ENCODE results near the gene PPP2R2D. TPM values are rescaled to one million over a fixed set of nuclear protein-coding genes. Genes with fewer than 3 reads are reported as not detected.
A peak's percentile ranks its signal among the peaks of the same experiment; 100 is the strongest.

The PPP2R2D gene
- total RNA-seq, 1 donor from 2014 or later = 36.9 TPM

DNA sequence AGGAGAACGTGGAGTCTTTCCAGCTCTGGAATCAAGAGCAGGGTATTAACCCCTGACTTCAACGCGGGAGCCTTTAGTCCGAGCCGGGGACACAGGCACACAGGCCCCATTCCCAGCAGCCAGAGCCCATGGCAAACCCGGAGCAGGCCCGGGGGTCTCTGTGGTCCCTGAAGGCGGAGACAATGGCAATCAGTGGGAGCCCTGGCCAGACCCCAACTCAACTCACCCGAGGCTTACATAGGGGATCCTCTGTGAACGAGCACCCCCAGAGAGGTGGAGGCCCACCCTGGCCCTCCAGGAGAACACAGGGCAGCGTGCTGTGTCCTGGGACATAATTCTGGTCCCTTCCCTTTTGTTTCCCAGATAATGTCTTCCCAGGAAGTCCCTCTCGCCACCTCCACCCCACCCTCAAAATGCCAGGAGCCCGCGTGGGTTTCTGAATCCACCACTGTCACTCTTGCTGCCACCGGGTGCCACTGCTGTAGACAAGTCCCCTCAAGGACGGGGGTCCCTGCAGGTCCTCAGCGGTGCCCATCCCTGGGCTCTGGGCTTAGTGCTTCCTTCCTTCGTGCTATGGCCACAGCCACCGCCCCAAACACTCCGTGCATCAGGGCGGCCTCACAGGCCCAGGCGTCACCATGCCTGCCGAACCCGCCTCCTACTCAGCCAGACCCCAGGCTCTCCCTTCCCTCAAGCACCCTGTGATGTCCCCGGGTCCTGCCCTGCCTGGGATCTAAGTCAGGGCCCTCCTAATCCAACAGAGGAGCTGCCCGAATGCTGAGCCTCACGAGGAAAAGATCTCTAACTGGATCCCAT is 28.6 kb upstream of the PPP2R2D start:
- DNase-seq (ENCODE audit: low spot score) = no peak
- TF ChIP-seq, protein P1, sequence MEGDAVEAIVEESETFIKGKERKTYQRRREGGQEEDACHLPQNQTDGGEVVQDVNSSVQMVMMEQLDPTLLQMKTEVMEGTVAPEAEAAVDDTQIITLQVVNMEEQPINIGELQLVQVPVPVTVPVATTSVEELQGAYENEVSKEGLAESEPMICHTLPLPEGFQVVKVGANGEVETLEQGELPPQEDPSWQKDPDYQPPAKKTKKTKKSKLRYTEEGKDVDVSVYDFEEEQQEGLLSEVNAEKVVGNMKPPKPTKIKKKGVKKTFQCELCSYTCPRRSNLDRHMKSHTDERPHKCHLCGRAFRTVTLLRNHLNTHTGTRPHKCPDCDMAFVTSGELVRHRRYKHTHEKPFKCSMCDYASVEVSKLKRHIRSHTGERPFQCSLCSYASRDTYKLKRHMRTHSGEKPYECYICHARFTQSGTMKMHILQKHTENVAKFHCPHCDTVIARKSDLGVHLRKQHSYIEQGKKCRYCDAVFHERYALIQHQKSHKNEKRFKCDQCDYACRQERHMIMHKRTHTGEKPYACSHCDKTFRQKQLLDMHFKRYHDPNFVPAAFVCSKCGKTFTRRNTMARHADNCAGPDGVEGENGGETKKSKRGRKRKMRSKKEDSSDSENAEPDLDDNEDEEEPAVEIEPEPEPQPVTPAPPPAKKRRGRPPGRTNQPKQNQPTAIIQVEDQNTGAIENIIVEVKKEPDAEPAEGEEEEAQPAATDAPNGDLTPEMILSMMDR (IDR thresholded peaks at IDR 0.05; ENCODE audit: unreplicated experiment) = no peak
- peaks cover 3% of the 10 kb centered on the region for H3K36me3 Mint-ChIP-seq (ENCODE audit: low read depth, unreplicated experiment)
- H3K4me1 Mint-ChIP-seq (ENCODE audit: unreplicated experiment) = peaks cover 2% of the 10 kb centered on the region
- H3K27ac Mint-ChIP-seq (ENCODE audit: unreplicated experiment) = no peak overlapping the region
- H3K4me3 Mint-ChIP-seq (ENCODE audit: unreplicated experiment) = no peak overlapping the region
- H3K9me3 Mint-ChIP-seq (ENCODE audit: unreplicated experiment) = no peaks in the 10 kb centered on the region
- H3K27me3 Mint-ChIP-seq (ENCODE audit: unreplicated experiment) = peaks cover 9% of the 10 kb centered on the region

DNA sequence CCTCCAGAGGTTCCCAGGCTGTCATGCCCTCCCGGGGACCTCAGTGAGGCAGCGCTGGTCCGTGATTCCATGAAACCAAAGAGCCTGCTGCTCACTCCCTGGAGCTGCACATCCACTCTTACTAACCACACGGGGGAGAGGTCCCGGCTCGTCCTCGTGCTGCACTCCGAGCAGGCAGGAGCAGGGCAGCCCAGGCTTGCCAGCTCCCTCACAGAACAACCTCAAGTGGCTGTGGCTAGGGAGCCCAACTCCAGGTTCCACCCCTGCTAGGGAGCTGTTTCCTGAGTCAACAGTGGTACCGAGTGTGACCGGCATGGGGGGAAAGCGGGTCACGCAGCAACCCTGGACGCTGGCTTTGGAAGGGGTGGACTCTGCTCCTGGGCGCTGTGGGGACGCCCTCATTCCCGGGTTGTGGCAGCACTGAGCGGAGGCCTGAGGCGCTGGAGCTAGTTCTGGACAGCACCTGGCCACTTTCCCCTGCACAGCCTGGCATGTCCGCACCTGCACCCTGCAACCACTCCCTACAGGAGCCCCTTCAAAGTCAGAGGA is 27.9 kb upstream of the PPP2R2D start:
- Mint-ChIP-seq H3K4me1 (ENCODE audit: unreplicated experiment) (peaks cover 2% of the 10 kb centered on the region), H3K36me3 (ENCODE audit: low read depth, unreplicated experiment) (peaks cover 3% of the 10 kb centered on the region), H3K27me3 (ENCODE audit: unreplicated experiment) (peaks cover 9% of the 10 kb centered on the region), H3K4me3 (ENCODE audit: unreplicated experiment) (no peak overlapping the region), H3K9me3 (ENCODE audit: unreplicated experiment) (no peaks in the 10 kb centered on the region), H3K27ac (ENCODE audit: unreplicated experiment) (no peak overlapping the region)
- no peak for DNase-seq (ENCODE audit: low spot score)
- TF ChIP-seq, protein P1 (IDR thresholded peaks at IDR 0.05; ENCODE audit: unreplicated experiment) = no peak

DNA sequence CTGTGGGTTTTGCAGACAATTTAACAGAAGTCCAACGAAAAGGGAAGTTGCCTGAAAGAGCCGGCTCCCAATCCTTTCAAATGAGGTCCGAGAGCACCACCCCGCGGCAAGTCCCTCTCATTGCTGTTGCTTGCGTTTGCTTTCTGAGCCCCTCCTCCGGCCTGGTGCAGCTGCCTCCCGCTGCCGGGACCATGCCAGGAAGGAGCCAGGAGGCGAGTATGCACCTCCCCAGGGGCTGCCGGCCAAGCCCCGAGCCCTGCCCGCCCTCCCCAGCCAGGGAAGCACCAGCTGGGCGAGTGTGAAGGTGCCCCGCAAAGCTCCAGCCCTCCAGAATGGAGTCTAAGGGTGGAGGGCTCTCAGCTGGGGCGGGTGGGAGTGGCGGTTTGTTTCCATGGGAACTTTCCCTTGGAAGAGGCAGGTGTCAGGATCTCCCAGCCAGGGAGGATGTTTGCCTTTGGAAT is 25.8 kb upstream of the PPP2R2D start:
- no peak overlapping the region for H3K4me3 Mint-ChIP-seq (ENCODE audit: unreplicated experiment)
- no peak overlapping the region for H3K27ac Mint-ChIP-seq (ENCODE audit: unreplicated experiment)
- DNase-seq (ENCODE audit: low spot score) = peak; percentile 92
- H3K27me3 Mint-ChIP-seq (ENCODE audit: unreplicated experiment) = peaks cover 14% of the 10 kb centered on the region
- H3K4me1 Mint-ChIP-seq (ENCODE audit: unreplicated experiment) = peaks cover 2% of the 10 kb centered on the region
- H3K9me3 Mint-ChIP-seq (ENCODE audit: unreplicated experiment) = peaks cover 9% of the 10 kb centered on the region
- TF ChIP-seq, protein P1 (IDR thresholded peaks at IDR 0.05; ENCODE audit: unreplicated experiment) = peak; percentile 61
- H3K36me3 Mint-ChIP-seq (ENCODE audit: low read depth, unreplicated experiment) = peaks cover 6% of the 10 kb centered on the region

DNA sequence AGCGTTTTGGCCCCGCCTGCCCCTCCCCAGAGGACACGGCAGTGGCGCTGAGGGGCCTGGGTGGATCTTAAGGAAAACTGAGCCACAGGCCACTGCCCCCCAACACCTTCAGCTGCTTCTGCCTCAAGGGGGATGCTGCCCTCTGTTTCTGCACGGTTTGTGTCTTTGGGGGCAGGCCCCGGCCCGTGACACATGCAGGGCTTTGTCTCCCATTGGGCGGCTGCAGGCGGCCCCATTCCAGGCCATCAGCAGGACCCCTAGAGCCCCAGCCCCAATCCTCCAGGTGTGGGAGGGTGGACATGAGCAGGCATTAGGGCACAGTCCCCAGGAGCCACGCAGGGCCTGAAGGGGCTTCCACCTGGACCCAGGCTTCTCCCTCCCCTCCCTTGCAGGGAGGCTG is 25.3 kb upstream of the PPP2R2D start:
- TF ChIP-seq, protein P1 (IDR thresholded peaks at IDR 0.05; ENCODE audit: unreplicated experiment) = no peak
- no peak for DNase-seq (ENCODE audit: low spot score)
- Mint-ChIP-seq H3K27ac (ENCODE audit: unreplicated experiment) (no peak overlapping the region), H3K9me3 (ENCODE audit: unreplicated experiment) (peaks cover 9% of the 10 kb centered on the region), H3K4me1 (ENCODE audit: unreplicated experiment) (peaks cover 2% of the 10 kb centered on the region), H3K4me3 (ENCODE audit: unreplicated experiment) (no peak overlapping the region), H3K36me3 (ENCODE audit: low read depth, unreplicated experiment) (peaks cover 6% of the 10 kb centered on the region), H3K27me3 (ENCODE audit: unreplicated experiment) (peaks cover 14% of the 10 kb centered on the region)

DNA sequence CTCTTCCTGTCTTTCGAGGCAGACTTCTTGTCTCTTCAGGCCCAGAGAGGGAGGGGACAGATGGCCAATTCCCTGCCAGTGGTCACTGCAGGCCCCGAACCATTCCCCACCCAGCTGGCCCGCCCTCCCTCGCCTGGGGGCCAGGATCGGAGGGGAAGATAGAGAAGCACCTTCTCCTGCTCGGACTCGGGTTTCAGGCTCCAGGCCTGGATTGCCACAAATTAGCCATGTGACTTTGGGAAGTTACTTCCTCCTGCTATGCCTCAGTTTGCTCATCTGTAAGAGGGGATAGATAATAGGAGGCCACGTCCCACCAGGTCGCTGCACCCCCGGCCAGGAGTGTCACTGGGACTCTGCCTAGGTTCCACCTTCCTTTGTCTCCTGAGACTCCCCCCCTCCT is 24.8 kb upstream of the PPP2R2D start:
- TF ChIP-seq, protein P1 (IDR thresholded peaks at IDR 0.05; ENCODE audit: unreplicated experiment) = no peak
- no peak overlapping the region for H3K27ac Mint-ChIP-seq (ENCODE audit: unreplicated experiment)
- peaks cover 8% of the 10 kb centered on the region for H3K36me3 Mint-ChIP-seq (ENCODE audit: low read depth, unreplicated experiment)
- no peak overlapping the region for H3K4me3 Mint-ChIP-seq (ENCODE audit: unreplicated experiment)
- H3K27me3 Mint-ChIP-seq (ENCODE audit: unreplicated experiment) = peaks cover 14% of the 10 kb centered on the region
- DNase-seq (ENCODE audit: low spot score) = no peak
- peaks cover 12% of the 10 kb centered on the region for H3K9me3 Mint-ChIP-seq (ENCODE audit: unreplicated experiment)
- H3K4me1 Mint-ChIP-seq (ENCODE audit: unreplicated experiment) = peaks cover 2% of the 10 kb centered on the region

Data from endothelial cell (in vitro differentiated cells).